ENCODE data around the gene CFL2.
A peak's percentile ranks its signal among the peaks of the same experiment; 100 is the strongest.

The CFL2 gene

DNA sequence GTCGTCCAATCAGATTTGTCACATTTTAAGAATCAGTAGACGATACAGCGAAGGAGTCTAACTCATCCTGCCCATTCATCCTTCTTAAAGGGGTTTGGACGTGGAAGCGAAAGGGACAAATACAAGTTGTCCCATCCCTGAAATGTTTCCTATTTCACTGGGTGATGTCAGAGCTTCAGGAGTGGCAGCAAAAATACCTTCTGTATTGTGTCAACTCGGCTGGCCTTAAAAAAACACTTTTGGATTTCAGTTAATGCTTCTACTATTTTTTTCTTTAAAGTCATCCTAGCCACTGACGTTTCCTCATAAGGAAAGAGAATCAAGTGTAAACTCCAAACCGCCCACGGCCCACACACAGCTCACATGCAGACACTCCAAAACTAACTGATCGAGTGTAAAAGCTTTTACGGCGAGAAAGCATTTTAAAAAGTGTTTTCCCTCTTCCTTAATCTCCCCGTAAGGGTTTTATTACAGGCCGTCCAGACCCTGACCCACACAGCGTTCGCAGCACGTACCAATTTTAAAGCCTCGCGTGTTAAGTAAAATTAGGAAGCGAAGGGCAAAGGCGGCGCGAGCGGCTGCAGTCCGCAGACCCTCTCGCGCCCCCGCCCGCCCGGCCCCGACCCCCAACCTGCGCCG, 593 bp downstream of the CFL2 start (continued):
- no peak for TF ChIP-seq ZNF280D (tag by site-specific recombination; IDR thresholded peaks at IDR 0.05)
- peak; percentile 74; the same call in 1 of the 2 replicates for TF ChIP-seq ZNF600 (tag by site-specific recombination; IDR thresholded peaks at IDR 0.05)
- TF ChIP-seq SP2 (tag by site-specific recombination; IDR thresholded peaks at IDR 0.05): peak; percentile 27; the same call in 1 of the 2 replicates
- no peak for TF ChIP-seq ZSCAN5A (tag by site-specific recombination; IDR thresholded peaks at IDR 0.05)
- no peak for TF ChIP-seq ZNF658 (tag by site-specific recombination; IDR thresholded peaks at IDR 0.05)
- TF ChIP-seq PRDM10 (tag by site-specific recombination; IDR thresholded peaks at IDR 0.05): peak; percentile 72; the same call in 1 of the 2 replicates
- TF ChIP-seq WT1 (tag by site-specific recombination; IDR thresholded peaks at IDR 0.05): 0 out of 2 replicates have a peak, but pooled peaks have one; percentile 3
- TF ChIP-seq ZBTB17 (tag by site-specific recombination; IDR thresholded peaks at IDR 0.05): peak; percentile 54; the same call in 1 of the 2 replicates
- TF ChIP-seq ZNF223 (tag by site-specific recombination; IDR thresholded peaks at IDR 0.05): no peak
- no peak for TF ChIP-seq ZNF239 (tag by site-specific recombination; IDR thresholded peaks at IDR 0.05)
- TF ChIP-seq ZSCAN16 (tag by site-specific recombination; IDR thresholded peaks at IDR 0.05): no peak
- no peak for TF ChIP-seq ZNF623 (tag by site-specific recombination; IDR thresholded peaks at IDR 0.05)
- TF ChIP-seq, protein P1, sequence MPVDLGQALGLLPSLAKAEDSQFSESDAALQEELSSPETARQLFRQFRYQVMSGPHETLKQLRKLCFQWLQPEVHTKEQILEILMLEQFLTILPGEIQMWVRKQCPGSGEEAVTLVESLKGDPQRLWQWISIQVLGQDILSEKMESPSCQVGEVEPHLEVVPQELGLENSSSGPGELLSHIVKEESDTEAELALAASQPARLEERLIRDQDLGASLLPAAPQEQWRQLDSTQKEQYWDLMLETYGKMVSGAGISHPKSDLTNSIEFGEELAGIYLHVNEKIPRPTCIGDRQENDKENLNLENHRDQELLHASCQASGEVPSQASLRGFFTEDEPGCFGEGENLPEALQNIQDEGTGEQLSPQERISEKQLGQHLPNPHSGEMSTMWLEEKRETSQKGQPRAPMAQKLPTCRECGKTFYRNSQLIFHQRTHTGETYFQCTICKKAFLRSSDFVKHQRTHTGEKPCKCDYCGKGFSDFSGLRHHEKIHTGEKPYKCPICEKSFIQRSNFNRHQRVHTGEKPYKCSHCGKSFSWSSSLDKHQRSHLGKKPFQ (tag by site-specific recombination; IDR thresholded peaks at IDR 0.05): no peak
- no peak for TF ChIP-seq ZNF114 (tag by site-specific recombination; IDR thresholded peaks at IDR 0.05)
- no peak for TF ChIP-seq ZNF391 (tag by site-specific recombination; IDR thresholded peaks at IDR 0.05; ENCODE audit: borderline replicate concordance, low read depth)
- no peak for TF ChIP-seq ZFP41 (tag by site-specific recombination; IDR thresholded peaks at IDR 0.05; ENCODE audit: borderline replicate concordance)
- TF ChIP-seq KLF10 (tag by site-specific recombination; IDR thresholded peaks at IDR 0.05): peak; percentile 42; the same call in 1 of the 2 replicates
- TF ChIP-seq PATZ1 (tag by site-specific recombination; IDR thresholded peaks at IDR 0.05): peak; percentile 20; the same call in 1 of the 2 replicates
- TF ChIP-seq ZNF548 (tag by site-specific recombination; IDR thresholded peaks at IDR 0.05): no peak
- TF ChIP-seq ZNF555 (tag by site-specific recombination; conservative IDR thresholded peaks at IDR 0.05): no peak
- no peak for TF ChIP-seq ZNF2 (tag by site-specific recombination; IDR thresholded peaks at IDR 0.05)
- TF ChIP-seq ZFP3 (tag by site-specific recombination; IDR thresholded peaks at IDR 0.05; ENCODE audit: low read depth): no peak
- TF ChIP-seq, protein P2, sequence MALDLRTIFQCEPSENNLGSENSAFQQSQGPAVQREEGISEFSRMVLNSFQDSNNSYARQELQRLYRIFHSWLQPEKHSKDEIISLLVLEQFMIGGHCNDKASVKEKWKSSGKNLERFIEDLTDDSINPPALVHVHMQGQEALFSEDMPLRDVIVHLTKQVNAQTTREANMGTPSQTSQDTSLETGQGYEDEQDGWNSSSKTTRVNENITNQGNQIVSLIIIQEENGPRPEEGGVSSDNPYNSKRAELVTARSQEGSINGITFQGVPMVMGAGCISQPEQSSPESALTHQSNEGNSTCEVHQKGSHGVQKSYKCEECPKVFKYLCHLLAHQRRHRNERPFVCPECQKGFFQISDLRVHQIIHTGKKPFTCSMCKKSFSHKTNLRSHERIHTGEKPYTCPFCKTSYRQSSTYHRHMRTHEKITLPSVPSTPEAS (tag by site-specific recombination; IDR thresholded peaks at IDR 0.05): no peak
- TF ChIP-seq ZNF530 (tag by site-specific recombination; IDR thresholded peaks at IDR 0.05; ENCODE audit: low read depth): no peak
- TF ChIP-seq ZNF140 (tag by site-specific recombination; IDR thresholded peaks at IDR 0.05): no peak
